ENCODE measurements around the gene ABHD17A.

ABHD17A gene

DNA sequence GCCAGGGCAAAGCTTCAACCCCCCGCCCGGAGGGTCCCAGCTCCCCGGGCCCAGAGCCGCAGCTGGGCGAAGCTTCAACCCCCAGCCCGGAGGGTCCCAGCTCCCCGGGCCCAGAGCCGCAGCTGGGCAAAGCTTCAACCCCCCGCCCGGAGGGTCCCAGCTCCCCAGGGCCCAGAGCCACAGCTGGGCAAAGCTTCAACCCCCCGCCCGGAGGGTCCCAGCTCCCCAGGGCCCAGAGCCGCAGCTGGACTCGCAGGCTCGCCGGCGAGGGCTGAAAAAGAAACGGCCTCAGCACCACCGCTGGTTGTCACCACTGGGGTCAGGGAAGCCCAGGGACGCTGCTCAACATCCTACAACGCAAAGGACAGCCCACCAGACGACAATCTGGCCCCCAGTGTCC is 42.2 kb downstream of the ABHD17A start:
- TF ChIP-seq ZNF274 (IDR thresholded peaks at IDR 0.05; ENCODE audit: low read depth, low read length), result no peak
- no peak overlapping the region for H3K4me3 ChIP-seq (ENCODE audit: low read length)

- no peak overlapping the region for H3K4me3 ChIP-seq (ENCODE audit: low read length)
- no peak for TF ChIP-seq ZNF274 (IDR thresholded peaks at IDR 0.05; ENCODE audit: low read depth, low read length)
Observed at GRCh38 chr19:1841209-1841924, 43.9 kb downstream of the ABHD17A start.

DNA sequence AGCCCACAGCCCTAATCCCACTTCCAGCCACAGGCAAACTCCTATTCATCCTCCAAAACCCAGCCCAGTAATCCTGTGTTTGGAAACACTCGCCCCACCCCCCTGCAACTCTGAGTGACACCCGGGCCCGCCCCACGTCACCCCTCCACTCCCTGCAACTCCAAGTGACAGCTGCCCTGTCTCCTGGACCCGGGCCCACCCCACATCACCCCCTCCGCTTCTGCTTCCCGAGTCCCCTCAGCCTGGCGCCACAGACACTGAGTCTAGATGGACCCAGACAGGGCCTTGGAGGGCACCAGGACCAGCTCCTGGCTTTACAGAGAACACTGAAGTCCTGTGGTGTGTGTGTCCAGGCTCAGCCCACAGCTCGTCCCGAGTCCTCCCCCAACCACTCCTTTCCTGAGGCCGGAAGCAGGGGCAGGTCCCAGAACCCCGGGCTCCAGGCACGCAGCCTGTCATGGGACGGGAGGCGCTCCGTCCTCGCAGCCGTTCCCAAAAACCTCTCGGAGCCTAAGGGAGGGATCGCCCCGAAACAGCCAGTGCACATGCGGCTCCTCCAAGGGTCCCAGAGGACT is 44.7 kb downstream of the ABHD17A start:
- no peak overlapping the region for H3K4me3 ChIP-seq (ENCODE audit: low read length)
- TF ChIP-seq ZNF274 (IDR thresholded peaks at IDR 0.05; ENCODE audit: low read depth, low read length), result no peak

DNA sequence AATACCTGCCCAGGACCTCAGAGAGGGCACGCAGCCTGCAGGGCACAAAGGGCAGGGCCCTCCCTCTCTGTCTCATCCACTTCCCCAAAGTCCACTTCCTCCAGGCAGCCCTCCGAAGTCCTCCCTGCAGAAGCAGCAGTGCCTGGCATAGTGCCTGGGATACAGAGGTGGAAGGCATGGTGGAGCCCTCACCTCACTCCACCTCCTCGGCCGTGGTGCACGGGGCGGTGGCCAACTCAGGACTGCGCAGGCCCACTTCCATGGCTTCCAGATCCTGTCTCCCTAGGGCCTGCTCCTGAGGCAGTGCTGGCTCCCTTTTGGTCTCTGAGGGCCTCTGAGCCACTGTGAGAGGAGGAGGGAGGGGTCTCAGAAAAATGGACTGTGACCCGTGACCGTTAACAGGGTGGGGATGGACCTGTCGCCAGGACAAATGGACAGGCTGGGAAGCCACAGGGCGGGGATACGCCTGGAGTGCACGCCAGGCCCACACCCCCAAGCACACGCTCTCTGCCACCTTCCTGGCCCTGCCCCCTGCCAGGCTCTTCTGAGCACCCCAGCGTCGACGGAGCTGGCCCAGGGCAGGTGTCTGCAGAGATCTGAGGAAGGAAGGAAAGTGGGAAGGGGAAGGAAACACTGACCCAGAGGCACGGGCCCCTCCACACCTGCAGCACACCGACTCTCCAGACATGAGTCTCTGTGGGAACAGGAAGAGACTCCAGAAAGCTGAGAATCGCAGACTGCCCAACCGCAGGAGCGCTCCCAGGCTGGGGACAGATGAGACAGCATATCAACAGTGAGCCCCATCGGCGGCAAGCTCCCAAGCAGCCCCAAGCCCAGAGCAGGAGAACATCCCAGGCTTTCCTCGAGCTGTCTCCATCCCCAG is 45.4 kb downstream of the ABHD17A start:
- no peak overlapping the region for H3K4me3 ChIP-seq (ENCODE audit: low read length)
- TF ChIP-seq ZNF274 (IDR thresholded peaks at IDR 0.05; ENCODE audit: low read depth, low read length), result no peak

DNA sequence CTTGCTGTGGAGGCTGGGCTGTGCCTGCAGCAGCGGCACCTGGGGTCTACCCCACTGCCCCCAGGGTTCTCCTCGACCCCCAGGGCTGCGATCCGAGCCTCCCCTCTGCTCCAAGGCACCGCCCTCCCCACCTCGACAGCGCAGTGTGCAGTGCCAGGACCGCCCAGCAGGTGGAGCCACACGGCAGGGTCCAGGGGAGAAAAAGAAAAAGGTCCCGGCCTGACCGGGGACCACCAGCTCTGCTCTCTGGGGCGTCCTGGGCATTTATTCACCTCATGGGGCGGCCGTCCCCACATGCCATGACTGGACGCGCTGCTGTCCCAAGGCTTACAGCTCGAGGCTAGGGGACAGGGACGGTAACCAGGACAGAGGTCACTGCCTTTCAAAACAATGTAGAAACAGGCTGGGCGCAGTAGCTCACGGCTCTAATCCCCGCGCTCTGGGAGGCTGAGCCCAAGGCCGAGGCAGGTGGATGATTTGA is 47.6 kb downstream of the ABHD17A start:
- H3K4me3 ChIP-seq (ENCODE audit: low read length), result no peak overlapping the region
- TF ChIP-seq ZNF274 (IDR thresholded peaks at IDR 0.05; ENCODE audit: low read depth, low read length), result no peak

GRCh38 chr19:1837222-1837565 is 48.1 kb downstream of the ABHD17A start:
- no peak for TF ChIP-seq ZNF274 (IDR thresholded peaks at IDR 0.05; ENCODE audit: low read depth, low read length)
- no peak overlapping the region for H3K4me3 ChIP-seq (ENCODE audit: low read length)

DNA sequence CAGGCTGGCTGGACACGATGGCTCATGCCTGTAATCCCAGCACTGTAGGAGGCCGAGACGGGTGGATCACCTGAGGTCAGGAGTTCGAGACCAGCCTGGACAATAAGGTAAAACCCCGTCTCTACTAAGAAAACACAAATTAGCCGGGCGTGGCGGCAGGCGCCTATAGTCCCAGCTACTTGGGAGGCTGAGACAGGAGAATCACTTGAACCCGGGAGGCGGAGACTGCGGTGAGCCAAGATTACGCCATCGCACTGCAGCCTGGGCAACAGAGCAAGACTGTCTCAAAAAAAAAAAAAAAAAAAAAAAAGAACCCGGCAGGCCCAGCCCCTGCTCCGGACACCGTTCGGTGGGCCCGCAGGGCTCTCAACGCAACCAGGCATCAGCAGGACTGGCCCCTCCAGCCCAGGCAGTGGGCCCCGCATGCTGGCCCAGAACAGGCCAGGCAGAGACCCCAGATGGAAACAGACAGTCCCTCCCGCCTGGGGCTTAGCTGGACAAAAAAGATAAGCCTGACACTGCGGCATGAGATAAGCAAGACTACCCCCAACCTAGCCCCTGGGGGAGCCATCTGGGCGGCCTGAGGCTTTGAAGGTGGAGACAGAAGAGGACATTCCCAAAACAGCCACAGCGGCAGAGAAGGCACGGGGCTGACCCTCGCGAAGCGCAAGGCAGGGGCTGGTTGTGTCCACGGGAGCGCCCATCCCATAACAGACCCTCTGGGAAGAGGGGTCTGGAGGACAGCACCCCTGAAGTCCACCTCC is 48.7 kb downstream of the ABHD17A start:
- TF ChIP-seq ZNF274 (IDR thresholded peaks at IDR 0.05; ENCODE audit: low read depth, low read length), result no peak
- H3K4me3 ChIP-seq (ENCODE audit: low read length), result no peak overlapping the region

GRCh38 chr19:1833540-1833939 is 51.8 kb downstream of the ABHD17A start:
- no peak for TF ChIP-seq ZNF274 (IDR thresholded peaks at IDR 0.05; ENCODE audit: low read depth, low read length)
- H3K4me3 ChIP-seq (ENCODE audit: low read length), result no peak overlapping the region

DNA sequence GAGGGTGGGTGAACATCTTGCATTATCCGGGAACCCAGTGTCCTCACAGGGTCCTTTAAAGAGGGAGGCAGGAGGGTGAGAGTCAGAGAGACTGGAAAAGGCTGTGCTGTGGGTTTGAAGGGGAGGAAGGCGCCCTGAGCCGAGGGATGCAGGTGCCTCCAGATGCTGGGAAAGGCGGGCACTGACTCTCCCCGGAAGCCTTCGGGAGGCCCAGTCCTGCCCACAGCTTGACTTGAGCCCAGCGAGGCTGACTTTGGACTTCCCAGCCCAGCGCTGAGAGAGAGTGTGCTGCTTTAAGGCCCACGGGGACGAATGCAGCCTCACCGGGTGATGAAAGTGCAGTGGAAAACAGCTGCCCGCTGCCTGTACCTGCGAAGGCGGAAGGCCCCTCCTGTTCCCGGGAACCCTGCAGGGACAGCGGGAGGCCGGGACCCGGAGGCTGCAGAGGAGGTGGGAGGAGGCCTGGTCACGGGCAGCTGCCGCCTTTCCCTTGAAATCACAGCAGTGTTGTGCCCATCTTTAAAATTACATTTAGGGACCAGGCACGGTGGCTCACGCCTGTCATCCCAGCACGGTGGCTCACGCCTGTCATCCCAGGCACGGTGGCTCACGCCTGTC is 53.1 kb downstream of the ABHD17A start:
- no peak overlapping the region for H3K4me3 ChIP-seq (ENCODE audit: low read length)
- TF ChIP-seq ZNF274 (IDR thresholded peaks at IDR 0.05; ENCODE audit: low read depth, low read length), result no peak

DNA sequence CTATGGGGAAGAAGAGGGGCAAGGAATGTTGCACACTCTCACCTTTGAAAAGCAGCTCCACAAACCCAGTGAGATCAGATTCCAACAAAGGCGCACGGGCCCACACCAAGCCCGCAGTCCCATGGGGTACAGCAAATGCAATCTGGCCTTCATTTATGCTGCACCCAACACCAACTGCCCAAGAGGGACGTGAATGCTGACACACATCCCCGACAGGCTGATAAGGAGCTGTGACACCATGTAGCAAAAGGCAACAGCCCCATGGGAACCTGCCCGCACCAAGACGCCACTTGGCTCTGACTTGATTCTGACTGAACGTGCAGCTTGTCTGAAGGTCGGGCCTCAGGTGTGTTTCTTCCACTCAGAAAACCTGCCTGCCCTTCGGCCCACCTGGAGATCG is 54.3 kb downstream of the ABHD17A start:
- TF ChIP-seq ZNF274 (IDR thresholded peaks at IDR 0.05; ENCODE audit: low read depth, low read length), result no peak

DNA sequence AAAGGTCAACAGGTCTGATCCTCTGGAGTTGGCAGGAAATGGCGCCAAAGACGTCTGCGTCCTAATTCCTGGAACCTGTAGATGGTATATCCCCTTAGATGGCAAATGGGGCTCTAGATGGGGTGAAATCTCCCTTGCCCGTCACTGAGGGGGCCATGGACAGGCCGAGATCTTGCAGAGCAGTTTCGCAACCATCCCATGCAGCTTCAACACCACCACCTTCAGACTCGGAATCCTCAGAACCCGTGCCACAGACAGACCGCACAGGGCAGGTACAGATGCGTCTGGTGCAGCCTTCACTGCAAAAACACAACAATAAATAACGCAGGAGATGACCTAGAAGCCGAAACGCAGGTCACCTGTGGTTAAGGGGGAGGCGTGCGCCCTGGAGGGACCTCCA is 54.7 kb downstream of the ABHD17A start:
- no peak for TF ChIP-seq ZNF274 (IDR thresholded peaks at IDR 0.05; ENCODE audit: low read depth, low read length)
- H3K4me3 ChIP-seq (ENCODE audit: low read length), result no peak overlapping the region

More for the DNA sequence above, 54.3 kb downstream of the ABHD17A start:
- H3K4me3 ChIP-seq (ENCODE audit: low read length), result no peak overlapping the region

GRCh38 chr19:1829958-1830357 is 55.3 kb downstream of the ABHD17A start:
- no peak overlapping the region for H3K4me3 ChIP-seq (ENCODE audit: low read length)
- TF ChIP-seq ZNF274 (IDR thresholded peaks at IDR 0.05; ENCODE audit: low read depth, low read length), result no peak
